ENCODE measurements around the gene MGAT4A. TPM values are rescaled to one million over a fixed set of nuclear protein-coding genes. Genes with fewer than 3 reads are reported as not detected.

MGAT4A gene
- total and polyA plus RNA-seq, 2 of the 13 experiments (the other 11 are each of a cell fraction or from before 2014, with no cell fraction given): 47.2 to 90.9 TPM

GRCh38 chr2:98608116-98608961 is 122.6 kb downstream of the MGAT4A start, which contains the start of the genes COA5 and UNC50 (continued):
- TF ChIP-seq CREB1 (IDR thresholded peaks at IDR 0.05) (peak; percentile 91), CREB1 (CRISPR knock-in tag; IDR thresholded peaks at IDR 0.05) (peak; percentile 82), ZNF205 (CRISPR knock-in tag; IDR thresholded peaks at IDR 0.05) (0 out of 2 replicates have a peak, but pooled peaks have one; percentile 70), MED8 (CRISPR knock-in tag; IDR thresholded peaks at IDR 0.05; ENCODE audit: insufficient replicate concordance) (peak; percentile 91), ZNF430 (CRISPR knock-in tag; IDR thresholded peaks at IDR 0.05) (peak; percentile 68), ZNF276 (CRISPR knock-in tag; IDR thresholded peaks at IDR 0.05; ENCODE audit: low read depth) (peak; percentile 89; the same call in 1 of the 2 replicates), PCBP1 (IDR thresholded peaks at IDR 0.05; ENCODE audit: borderline replicate concordance, low read depth, low read length) (0 out of 2 replicates have a peak, but pooled peaks have one; percentile 28), NPAS2 (CRISPR knock-in tag; IDR thresholded peaks at IDR 0.05; ENCODE audit: borderline replicate concordance) (no peak), CHD2 (IDR thresholded peaks at IDR 0.05; ENCODE audit: low read depth, low read length) (0 out of 2 replicates have a peak, but pooled peaks have one; percentile 7), GPBP1L1 (CRISPR knock-in tag; IDR thresholded peaks at IDR 0.05) (no peak), PLRG1 (conservative IDR thresholded peaks at IDR 0.05) (no peak), BORCS8-MEF2B (CRISPR knock-in tag; IDR thresholded peaks at IDR 0.05) (peak; percentile 90; the same call in 1 of the 2 replicates), ZNF256 (CRISPR knock-in tag; conservative IDR thresholded peaks at IDR 0.05) (no peak; the same call in 1 of the 2 replicates), FOXJ3 (CRISPR knock-in tag; IDR thresholded peaks at IDR 0.05; ENCODE audit: borderline replicate concordance) (peak; percentile 57; the same call in 1 of the 2 replicates), MEIS1 (CRISPR knock-in tag; IDR thresholded peaks at IDR 0.05; ENCODE audit: borderline replicate concordance) (peak; percentile 90)
- TF ChIP-seq, protein P1, sequence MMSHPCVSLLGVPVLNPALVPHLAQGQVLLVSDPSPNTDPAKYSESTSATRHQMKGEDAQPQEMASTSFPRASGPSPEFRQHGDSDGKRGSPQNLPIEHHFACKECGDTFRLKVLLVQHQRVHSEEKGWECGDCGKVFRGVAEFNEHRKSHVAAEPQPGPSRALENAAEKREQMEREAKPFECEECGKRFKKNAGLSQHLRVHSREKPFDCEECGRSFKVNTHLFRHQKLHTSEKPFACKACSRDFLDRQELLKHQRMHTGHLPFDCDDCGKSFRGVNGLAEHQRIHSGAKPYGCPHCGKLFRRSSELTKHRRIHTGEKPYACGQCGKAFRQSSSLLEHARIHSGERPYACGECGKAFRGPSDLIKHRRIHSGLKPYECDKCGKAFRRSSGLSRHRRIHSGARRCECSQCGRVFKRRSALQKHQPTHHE (CRISPR knock-in tag; IDR thresholded peaks at IDR 0.05; ENCODE audit: borderline replicate concordance): peak; percentile 53; the same call in 1 of the 2 replicates
- TF ChIP-seq, protein P2, sequence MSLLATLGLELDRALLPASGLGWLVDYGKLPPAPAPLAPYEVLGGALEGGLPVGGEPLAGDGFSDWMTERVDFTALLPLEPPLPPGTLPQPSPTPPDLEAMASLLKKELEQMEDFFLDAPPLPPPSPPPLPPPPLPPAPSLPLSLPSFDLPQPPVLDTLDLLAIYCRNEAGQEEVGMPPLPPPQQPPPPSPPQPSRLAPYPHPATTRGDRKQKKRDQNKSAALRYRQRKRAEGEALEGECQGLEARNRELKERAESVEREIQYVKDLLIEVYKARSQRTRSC (CRISPR knock-in tag; IDR thresholded peaks at IDR 0.05; ENCODE audit: low read depth): peak; percentile 54; the same call in 1 of the 2 replicates
- TF ChIP-seq, protein P3, sequence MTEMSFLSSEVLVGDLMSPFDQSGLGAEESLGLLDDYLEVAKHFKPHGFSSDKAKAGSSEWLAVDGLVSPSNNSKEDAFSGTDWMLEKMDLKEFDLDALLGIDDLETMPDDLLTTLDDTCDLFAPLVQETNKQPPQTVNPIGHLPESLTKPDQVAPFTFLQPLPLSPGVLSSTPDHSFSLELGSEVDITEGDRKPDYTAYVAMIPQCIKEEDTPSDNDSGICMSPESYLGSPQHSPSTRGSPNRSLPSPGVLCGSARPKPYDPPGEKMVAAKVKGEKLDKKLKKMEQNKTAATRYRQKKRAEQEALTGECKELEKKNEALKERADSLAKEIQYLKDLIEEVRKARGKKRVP (CRISPR knock-in tag; IDR thresholded peaks at IDR 0.05): peak in 1 of 2 experiments; percentile 80; a peak in 2 of 4 replicates
- TF ChIP-seq, protein P4, sequence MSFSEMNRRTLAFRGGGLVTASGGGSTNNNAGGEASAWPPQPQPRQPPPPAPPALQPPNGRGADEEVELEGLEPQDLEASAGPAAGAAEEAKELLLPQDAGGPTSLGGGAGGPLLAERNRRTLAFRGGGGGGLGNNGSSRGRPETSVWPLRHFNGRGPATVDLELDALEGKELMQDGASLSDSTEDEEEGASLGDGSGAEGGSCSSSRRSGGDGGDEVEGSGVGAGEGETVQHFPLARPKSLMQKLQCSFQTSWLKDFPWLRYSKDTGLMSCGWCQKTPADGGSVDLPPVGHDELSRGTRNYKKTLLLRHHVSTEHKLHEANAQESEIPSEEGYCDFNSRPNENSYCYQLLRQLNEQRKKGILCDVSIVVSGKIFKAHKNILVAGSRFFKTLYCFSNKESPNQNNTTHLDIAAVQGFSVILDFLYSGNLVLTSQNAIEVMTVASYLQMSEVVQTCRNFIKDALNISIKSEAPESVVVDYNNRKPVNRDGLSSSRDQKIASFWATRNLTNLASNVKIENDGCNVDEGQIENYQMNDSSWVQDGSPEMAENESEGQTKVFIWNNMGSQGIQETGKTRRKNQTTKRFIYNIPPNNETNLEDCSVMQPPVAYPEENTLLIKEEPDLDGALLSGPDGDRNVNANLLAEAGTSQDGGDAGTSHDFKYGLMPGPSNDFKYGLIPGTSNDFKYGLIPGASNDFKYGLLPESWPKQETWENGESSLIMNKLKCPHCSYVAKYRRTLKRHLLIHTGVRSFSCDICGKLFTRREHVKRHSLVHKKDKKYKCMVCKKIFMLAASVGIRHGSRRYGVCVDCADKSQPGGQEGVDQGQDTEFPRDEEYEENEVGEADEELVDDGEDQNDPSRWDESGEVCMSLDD (CRISPR knock-in tag; IDR thresholded peaks at IDR 0.05; ENCODE audit: borderline replicate concordance): no peak
